ENCODE results near the gene PLCG2.
"Not testable (repeated sequence)": the region's sequence is repeated elsewhere in the genome, so short reads cannot be mapped to it uniquely, and the experiment has no call there.

The PLCG2 gene

GRCh38 chr16:81754858-81755257, 24.2 kb upstream of the PLCG2 start:
- no peak for DNase-seq (ENCODE audit: low read depth, low spot score)

- no peak for DNase-seq (ENCODE audit: low read depth, low spot score)
Measured at GRCh38 chr16:81755915-81756614, 23.0 kb upstream of the PLCG2 start.

GRCh38 chr16:81756615-81757356, 22.3 kb upstream of the PLCG2 start:
- no peak for DNase-seq (ENCODE audit: low read depth, low spot score)

- DNase-seq (ENCODE audit: low read depth, low spot score): no peak
Measured at GRCh38 chr16:81758376-81758775, 20.7 kb upstream of the PLCG2 start.

- not testable (repeated sequence) for DNase-seq (ENCODE audit: low read depth, low spot score)
Measured at GRCh38 chr16:81762322-81762721, 16.8 kb upstream of the PLCG2 start.

GRCh38 chr16:81765111-81765919, 13.8 kb upstream of the PLCG2 start:
- DNase-seq (ENCODE audit: low read depth, low spot score): no peak

GRCh38 chr16:81765969-81766368, 13.1 kb upstream of the PLCG2 start:
- DNase-seq (ENCODE audit: low read depth, low spot score): no peak

- DNase-seq (ENCODE audit: low read depth, low spot score): no peak
Measured at GRCh38 chr16:81767987-81768592, 11.0 kb upstream of the PLCG2 start.

- DNase-seq (ENCODE audit: low read depth, low spot score): no peak
Measured at GRCh38 chr16:81770008-81770407, 9.1 kb upstream of the PLCG2 start.

GRCh38 chr16:81774348-81774747, 4.7 kb upstream of the PLCG2 start:
- DNase-seq (ENCODE audit: low read depth, low spot score): no peak

GRCh38 chr16:81775570-81775969, 3.5 kb upstream of the PLCG2 start:
- DNase-seq (ENCODE audit: low read depth, low spot score): no peak

- DNase-seq (ENCODE audit: low read depth, low spot score): no peak
Measured at GRCh38 chr16:81778231-81778630, 860 bp upstream of the PLCG2 start.

GRCh38 chr16:81779536-81780320, 637 bp downstream of the PLCG2 start:
- no peak for DNase-seq (ENCODE audit: low read depth, low spot score)

- no peak for DNase-seq (ENCODE audit: low read depth, low spot score)
Measured at GRCh38 chr16:81780350-81780749, 1.3 kb downstream of the PLCG2 start.

- DNase-seq (ENCODE audit: low read depth, low spot score): no peak
Measured at GRCh38 chr16:81782236-81782635, 3.1 kb downstream of the PLCG2 start.

- no peak for DNase-seq (ENCODE audit: low read depth, low spot score)
Measured at GRCh38 chr16:81784072-81784795, 5.1 kb downstream of the PLCG2 start.

- no peak for DNase-seq (ENCODE audit: low read depth, low spot score)
Measured at GRCh38 chr16:81785138-81785924, 6.2 kb downstream of the PLCG2 start.

- DNase-seq (ENCODE audit: low read depth, low spot score): no peak
Measured at GRCh38 chr16:81786321-81786720, 7.2 kb downstream of the PLCG2 start.

GRCh38 chr16:81786868-81787267, 7.8 kb downstream of the PLCG2 start:
- DNase-seq (ENCODE audit: low read depth, low spot score): no peak

GRCh38 chr16:81787659-81788058, 8.6 kb downstream of the PLCG2 start:
- DNase-seq (ENCODE audit: low read depth, low spot score): no peak

All from activated CD4-positive, CD25-positive, alpha-beta regulatory T cell treated with anti-CD3 and anti-CD28 coated beads, Interleukin-2, amount 50 U/mL, for 16 hours (primary cell).